HG03439 (cell line): ENCODE results near the gene RALA.
A peak's percentile ranks its signal among the peaks of the same experiment; 100 is the strongest.

Experiments
- ATAC-seq: cut with Tn5 transposase; IDR thresholded peaks from one replicate; pipeline ENCODE4 v1.9.1; 2021; ENCODE audit warnings: mild to moderate bottlenecking, moderate library complexity; ENCODE audit not compliant: unreplicated experiment

The RALA gene

GRCh38 chr7:39609935-39610263, 13.5 kb upstream of the RALA start:
- ATAC-seq, result no peak

GRCh38 chr7:39613577-39613976, 9.8 kb upstream of the RALA start:
- ATAC-seq, result no peak

- no peak for ATAC-seq
These were observed 9.1 kb upstream of the RALA start for GRCh38 chr7:39614299-39614698.

GRCh38 chr7:39615350-39615975, 7.9 kb upstream of the RALA start:
- ATAC-seq, result no peak

- no peak for ATAC-seq
These were observed 7.2 kb upstream of the RALA start for GRCh38 chr7:39616138-39616537.

- no peak for ATAC-seq
These were observed 6.4 kb upstream of the RALA start for GRCh38 chr7:39617005-39617404.

- no peak for ATAC-seq
These were observed 4.5 kb upstream of the RALA start for GRCh38 chr7:39618868-39619267.

GRCh38 chr7:39620486-39620885, 2.9 kb upstream of the RALA start:
- no peak for ATAC-seq

- ATAC-seq, result no peak
These were observed 2.1 kb upstream of the RALA start for GRCh38 chr7:39621261-39621660.

GRCh38 chr7:39621784-39622411, 1.5 kb upstream of the RALA start:
- ATAC-seq, result no peak

GRCh38 chr7:39622609-39623008, 763 bp upstream of the RALA start:
- ATAC-seq, result no peak

GRCh38 chr7:39623732-39624441, 515 bp downstream of the RALA start:
- peak; percentile 50 for ATAC-seq

GRCh38 chr7:39624442-39624807, 1.1 kb downstream of the RALA start:
- ATAC-seq, result no peak

- no peak for ATAC-seq
These were observed 1.7 kb downstream of the RALA start for GRCh38 chr7:39624935-39625694.

GRCh38 chr7:39631736-39632308, 8.4 kb downstream of the RALA start:
- no peak for ATAC-seq

GRCh38 chr7:39633563-39634477, 10.4 kb downstream of the RALA start:
- ATAC-seq, result no peak

- no peak for ATAC-seq
These were observed 11.1 kb downstream of the RALA start for GRCh38 chr7:39634478-39634805.

- no peak for ATAC-seq
These were observed 14.0 kb downstream of the RALA start for GRCh38 chr7:39637400-39637799.

GRCh38 chr7:39637963-39638485, 14.7 kb downstream of the RALA start:
- ATAC-seq, result no peak

GRCh38 chr7:39642896-39643295, 19.5 kb downstream of the RALA start:
- ATAC-seq, result no peak
